ENCODE measurements around the gene FAM184B. TPM values are rescaled to one million over a fixed set of nuclear protein-coding genes. Genes with fewer than 3 reads are reported as not detected.

FAM184B gene
- 0.03 and 0.29 TPM in 2 replicates for total RNA-seq (2014; rRNA removed; shearing (Covaris generic))

GRCh38 chr4:17781300-17782287, at the start of gene FAM184B:
Gene FAM184B, minus strand, starts transcription at chr4:17781621. Its CDS starts 322 bp downstream, at chr4:17781299.
- DNase-seq (ENCODE audit: low read depth), result peak; percentile 17

DNA sequence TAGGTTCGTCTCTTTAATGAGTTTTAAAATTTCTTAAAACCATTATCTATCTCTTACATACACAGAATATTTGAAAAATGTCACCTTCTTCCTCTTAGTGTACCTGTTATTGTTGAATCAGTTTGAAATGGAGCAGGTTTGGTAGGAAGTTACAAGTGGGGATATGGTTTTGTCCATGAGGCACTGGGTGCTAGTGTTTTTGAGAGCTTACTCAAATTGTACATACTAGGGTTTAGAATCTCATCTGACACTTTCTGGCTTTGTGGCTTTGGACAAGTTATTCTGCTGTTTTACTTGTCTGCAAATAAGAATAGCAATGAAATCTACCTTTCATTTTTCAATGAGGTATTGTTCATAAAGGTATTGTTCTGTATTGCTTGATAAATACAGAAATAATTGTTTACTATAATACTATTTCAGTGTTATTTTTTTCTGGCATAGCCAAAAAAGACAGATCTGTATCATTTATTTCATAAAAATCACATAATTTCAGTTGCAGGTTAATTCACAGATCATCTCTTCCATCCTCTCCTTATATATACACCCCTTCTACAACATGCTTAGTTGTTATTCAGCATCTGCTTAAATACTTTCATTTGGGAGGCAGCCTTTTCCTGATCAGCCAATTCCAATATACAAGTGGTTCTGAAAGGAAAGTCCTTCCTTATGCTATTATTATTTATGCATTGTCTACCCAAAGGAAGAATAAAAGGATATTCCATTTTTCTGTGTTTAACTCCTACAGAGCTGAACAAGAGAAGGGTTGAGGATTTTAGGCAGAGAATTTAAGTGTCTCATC, 42.6 kb upstream of the FAM184B start:
- DNase-seq (ENCODE audit: low read depth), result no peak

- DNase-seq (ENCODE audit: low read depth), result no peak
Measured at GRCh38 chr4:17817027-17817426, 35.6 kb upstream of the FAM184B start.

DNA sequence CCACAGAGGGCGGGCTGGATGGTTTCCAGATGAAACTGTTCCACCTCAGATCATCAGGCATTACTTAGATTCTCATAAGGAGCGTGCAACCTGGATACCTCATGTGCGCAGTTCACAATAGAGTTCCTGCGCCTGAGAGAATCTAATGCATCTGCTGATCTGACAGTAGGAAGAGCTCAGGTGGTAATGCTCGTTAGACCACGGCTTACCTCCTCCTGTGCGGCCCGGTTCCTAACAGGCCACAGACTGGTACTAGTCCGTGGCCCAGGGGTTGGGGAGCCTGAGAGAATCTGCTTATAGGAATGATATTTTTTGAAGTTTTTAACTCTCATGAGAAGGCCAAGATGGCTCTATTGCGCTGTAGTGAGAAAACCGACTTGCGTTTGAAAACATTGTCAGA, 34.7 kb upstream of the FAM184B start:
- DNase-seq (ENCODE audit: low read depth), result no peak

GRCh38 chr4:17814140-17814539, 32.7 kb upstream of the FAM184B start:
- DNase-seq (ENCODE audit: low read depth), result peak; percentile 66

DNA sequence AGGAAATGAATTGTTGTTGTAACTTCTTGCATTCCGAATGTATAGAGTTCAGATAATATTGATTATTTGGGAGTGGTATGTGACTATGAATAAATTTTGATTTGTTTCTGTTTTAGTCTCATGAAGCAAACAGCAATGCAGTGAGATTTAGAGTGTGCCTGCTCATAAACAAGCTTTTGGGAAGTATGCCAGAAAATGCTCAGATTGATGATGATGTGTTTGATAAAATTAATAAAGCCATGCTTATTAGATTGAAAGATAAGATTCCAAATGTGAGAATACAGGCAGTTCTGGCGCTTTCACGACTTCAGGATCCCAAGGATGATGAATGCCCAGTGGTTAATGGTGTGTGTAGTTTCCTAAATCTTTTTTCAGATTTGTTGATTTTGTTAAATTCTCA, 31.4 kb upstream of the FAM184B start:
- no peak for DNase-seq (ENCODE audit: low read depth)

DNA sequence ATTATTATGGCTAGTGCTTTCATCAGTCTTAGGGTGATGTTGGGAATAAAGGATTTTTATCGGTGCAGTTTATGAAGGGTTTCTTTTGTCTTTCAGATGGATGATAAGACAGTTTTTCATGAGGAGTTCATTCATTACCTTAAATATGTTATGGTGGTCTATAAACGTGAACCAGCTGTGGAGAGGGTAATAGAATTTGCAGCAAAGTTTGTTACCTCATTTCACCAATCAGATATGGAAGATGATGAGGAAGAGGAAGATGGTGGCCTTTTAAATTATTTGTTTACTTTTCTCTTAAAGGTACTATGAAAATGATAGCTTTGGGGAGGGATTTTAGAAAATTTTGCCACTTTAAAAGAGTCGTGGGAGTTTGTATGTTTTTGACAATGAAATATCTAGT, 30.7 kb upstream of the FAM184B start:
- DNase-seq (ENCODE audit: low read depth), result no peak

DNA sequence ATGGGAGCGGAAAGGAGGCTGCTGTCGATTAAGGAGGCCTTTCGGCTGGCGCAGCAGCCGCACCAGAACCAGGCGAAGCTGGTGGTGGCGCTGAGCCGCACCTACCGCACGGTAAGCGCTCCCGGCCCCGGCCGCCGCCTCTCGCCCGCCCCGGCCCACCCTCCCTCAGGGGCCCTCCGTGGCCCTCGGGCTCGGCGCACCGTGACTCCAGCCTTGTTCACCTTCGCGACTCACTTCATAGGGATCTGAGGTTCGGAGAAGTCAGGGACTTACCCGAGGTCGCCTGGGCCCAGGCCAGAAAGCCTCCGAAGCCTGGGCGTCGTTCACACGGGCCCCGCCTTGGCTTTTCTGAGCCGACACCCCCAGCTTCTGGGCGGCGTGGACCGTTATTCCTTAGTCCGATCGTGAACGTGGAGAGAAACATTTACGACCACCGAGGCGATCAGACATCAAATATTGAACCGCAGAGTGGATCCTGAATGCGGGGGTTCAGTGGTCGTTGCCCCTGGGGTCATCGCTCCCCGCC, 29.7 kb upstream of the FAM184B start:
- DNase-seq (ENCODE audit: low read depth), result no peak

GRCh38 chr4:17810260-17811077, 29.0 kb upstream of the FAM184B start, which contains the start of the genes DCAF16 and NCAPG:
Gene DCAF16, minus strand, starts transcription at chr4:17810757. Its CDS starts 6,616 bp downstream, at chr4:17804141.
Gene NCAPG, plus strand, starts transcription at chr4:17810979. Its CDS starts 99 bp downstream, at chr4:17811078.
- peak; percentile 99 for DNase-seq (ENCODE audit: low read depth)

DNA sequence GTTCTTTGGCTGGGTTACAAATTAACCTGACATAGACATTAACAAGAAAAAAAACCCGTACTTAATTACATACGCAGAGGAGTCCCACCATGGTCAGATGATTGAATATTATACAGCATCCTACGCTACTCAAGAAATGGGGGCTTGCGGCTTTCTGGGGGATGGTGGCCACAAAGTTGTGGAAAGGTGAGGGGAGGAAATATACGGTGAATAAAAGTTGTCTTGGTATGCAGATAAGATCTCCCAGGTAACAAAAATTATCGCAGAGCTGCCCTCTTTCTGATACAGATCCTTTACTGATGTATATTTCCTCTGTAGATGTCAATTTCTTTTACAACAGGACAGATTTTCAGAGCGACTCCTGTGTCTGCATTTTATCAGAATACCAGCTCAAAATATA, 28.2 kb upstream of the FAM184B start:
- no peak for DNase-seq (ENCODE audit: low read depth)

- DNase-seq (ENCODE audit: low read depth), result no peak
Measured at GRCh38 chr4:17807446-17807845, 26.0 kb upstream of the FAM184B start.

DNA sequence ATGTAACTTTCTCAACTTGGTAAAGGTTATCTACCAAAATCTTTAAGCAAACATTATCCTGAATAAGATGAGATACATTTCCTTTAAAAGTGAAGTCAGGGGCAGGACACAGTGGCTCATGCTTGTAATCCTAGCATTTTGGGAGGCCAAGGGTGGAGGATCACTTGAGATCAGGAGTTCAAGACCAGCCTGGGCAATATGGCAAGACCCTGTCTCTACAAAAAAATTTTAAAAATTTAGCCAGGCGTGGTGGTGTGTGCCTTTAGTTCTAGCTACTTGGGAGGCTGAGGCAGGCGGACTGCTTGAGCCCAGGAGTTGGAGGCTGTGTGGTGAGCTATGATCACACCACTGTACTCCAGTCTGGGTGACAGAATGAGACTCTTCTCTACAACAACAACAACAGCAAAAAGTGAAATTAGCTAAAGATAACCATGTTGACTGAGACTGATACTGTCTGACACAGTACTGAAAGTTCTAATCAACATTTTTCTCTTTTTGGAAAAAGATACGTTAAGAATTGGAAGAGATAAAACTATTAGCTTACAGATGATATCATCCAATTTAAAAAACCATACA, 24.2 kb upstream of the FAM184B start:
- DNase-seq (ENCODE audit: low read depth), result no peak

GRCh38 chr4:17797808-17798207, 16.4 kb upstream of the FAM184B start:
- DNase-seq (ENCODE audit: low read depth), result no peak

- DNase-seq (ENCODE audit: low read depth), result no peak
Measured at GRCh38 chr4:17794730-17795129, 13.3 kb upstream of the FAM184B start.

DNA sequence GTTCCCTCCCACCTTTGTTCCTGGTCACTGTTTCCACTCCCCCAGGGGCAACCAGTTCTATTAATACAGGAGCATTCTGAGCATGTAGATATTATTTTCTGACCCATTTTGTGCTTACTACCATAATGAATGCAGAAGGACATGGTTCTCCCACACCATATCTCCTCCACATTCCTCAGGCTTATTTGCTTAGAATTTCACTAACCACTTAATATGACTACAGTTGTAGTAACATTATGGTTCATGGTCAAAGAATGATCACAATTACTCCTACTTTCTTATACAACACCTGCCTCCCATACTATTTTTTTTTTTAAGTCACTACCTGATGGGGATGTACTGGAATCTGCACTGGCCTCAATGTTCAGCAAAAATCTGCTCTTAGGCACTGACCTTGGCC, 7.5 kb upstream of the FAM184B start:
- no peak for DNase-seq (ENCODE audit: low read depth)

DNA sequence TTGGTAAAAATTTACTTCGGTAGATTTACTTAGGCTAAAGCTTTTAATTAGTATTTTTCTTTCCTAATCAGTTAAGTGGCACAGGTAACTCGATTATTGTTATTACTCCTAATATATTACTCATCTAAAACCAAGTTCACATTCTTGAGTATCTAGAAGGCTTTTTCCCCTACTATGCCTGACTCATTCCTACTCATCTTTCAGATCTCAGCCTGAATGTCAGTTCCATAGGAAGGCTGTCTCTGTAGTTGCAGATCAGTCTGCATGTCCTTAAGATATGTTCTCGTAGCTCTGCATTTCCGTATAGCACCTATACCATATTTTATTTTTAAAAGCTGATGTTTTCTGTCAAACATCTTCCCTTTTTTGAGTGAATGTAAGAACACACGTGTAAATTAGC, 5.9 kb upstream of the FAM184B start:
- DNase-seq (ENCODE audit: low read depth), result peak; percentile 41

- no peak for DNase-seq (ENCODE audit: low read depth)
Measured at GRCh38 chr4:17786567-17786966, 5.1 kb upstream of the FAM184B start.

- no peak for DNase-seq (ENCODE audit: low read depth)
Measured at GRCh38 chr4:17785858-17786257, 4.4 kb upstream of the FAM184B start.

DNA sequence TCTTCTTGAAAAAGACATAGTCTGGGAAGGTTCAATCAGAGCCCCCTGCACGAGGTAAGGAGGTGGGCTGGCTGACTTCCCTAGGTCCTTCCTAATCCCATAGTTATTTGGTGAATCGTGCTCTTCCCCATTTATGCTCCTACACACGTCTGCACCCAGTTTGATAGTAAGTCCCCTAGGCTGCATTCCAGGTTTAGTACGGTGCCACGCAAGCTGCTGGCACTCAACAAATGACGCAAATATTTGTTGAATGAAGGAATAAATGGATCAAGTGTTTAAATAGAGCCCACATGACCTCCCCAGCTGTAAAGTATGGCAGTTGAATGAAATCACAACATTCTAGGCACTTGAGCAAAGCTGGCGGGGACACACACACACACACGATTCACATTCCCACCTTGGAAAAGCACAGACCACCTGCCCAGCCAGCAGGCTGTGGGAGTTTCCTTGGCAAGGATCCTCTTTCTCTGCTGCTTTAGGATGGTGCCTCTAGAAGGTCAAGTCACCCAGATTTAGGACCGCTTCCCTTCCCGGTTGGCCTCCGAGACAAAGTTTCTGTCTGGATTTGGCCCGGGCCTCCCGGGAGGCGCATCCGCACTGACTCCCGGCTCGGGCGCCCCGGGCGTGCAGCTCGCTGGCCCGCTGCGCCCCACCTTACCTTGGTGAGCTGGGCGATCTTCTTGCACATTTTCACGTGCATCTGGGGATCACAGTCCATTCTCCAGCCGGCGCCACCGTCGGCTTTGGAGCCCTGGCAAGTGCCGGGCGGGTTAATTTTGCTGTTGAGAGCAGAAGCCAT, 721 bp downstream of the FAM184B start:
- DNase-seq (ENCODE audit: low read depth), result peak; percentile 32

DNA sequence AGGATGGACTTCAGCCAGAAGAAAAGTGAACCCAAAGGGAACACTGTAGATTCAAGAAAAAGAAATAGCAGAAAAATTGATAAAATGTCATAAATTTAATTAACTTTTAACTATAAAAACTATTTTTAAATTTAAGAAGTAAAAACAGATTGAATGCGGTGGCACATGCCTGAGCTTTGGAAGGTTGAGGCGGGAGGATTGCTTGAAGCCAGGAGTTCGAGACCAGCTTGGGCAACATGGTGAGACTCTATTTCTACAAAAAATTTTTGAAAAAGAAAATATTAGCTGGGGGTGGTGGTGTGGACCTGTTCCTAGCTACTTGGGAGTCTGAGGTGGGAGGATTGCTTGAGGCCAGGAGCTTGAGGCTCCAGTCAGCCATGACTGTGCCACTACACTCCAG, 3.0 kb downstream of the FAM184B start:
- DNase-seq (ENCODE audit: low read depth), result no peak

Measured in Daoy (cell line).